DLD1 (cell line): ENCODE results near the gene PPP2R5C.
"Not testable (repeated sequence)": the region's sequence is repeated elsewhere in the genome, so short reads cannot be mapped to it uniquely, and the experiment has no call there.

ENCODE experiments used
- in situ Hi-C: cut with HindIII; loops from 2 replicates; pipeline ENCODE4 v1.10.0; 2017; ENCODE audit warnings: low sequenced_read_pairs

PPP2R5C gene

DNA sequence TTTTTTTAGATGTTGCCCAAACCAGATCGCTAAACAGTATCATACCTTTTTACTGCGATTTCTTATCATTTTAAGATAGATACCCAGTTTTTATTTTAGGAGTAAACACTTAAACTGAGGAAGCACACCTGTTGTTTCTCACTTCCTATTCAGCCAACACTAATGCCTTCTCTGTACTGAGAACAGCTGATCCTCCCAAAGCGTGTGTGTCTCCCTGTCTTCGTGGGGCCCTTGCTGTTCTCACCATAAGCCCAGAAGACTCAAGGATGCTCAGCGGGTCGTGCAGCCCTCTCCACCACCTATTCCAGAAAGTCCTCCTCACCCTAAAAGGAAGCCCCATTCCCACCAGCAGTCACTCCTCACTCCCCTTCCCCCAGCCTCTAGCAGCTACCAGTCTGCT lies 14.8 kb downstream of the PPP2R5C start:
- in situ Hi-C loops = no loop called here

DNA sequence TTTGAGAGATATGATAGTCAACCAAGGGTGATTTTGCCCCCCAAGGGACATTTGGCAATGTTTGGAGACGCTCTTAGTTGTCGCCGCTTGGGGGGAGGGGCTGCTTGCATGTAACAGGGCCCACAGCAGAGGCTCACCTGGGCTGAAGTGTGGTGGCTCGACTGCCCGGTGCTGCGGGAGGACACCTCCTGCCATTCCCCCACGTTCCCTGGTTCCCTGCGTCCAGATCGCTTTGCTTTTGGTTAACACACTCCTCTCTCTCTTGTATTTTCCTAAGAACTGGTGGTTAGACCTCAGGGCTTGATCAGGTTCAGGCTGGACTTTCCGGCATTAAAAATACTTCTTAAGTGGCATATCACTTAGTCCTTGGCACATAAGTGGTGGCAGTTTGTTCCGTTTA lies 18.9 kb downstream of the PPP2R5C start:
- in situ Hi-C loops = no loop called here

DNA sequence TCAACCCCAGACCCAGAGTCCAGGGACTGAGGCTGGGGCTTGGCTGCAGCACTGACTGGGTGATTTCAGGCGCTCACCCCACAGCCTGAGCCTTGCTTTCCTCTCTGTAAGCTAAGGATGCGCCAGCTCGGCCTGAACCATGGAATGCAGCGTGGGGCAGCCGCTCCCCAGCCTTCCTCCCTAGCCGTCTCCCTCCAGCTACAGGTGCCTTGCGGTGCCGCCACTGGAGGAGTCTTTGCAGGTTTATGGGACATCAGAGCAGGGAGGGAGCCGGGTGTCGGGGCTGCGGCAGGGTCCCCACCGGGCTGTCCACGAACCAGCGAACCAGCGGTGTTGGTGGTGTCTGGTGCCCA lies 19.4 kb downstream of the PPP2R5C start:
- in situ Hi-C loops = no loop called here

DNA sequence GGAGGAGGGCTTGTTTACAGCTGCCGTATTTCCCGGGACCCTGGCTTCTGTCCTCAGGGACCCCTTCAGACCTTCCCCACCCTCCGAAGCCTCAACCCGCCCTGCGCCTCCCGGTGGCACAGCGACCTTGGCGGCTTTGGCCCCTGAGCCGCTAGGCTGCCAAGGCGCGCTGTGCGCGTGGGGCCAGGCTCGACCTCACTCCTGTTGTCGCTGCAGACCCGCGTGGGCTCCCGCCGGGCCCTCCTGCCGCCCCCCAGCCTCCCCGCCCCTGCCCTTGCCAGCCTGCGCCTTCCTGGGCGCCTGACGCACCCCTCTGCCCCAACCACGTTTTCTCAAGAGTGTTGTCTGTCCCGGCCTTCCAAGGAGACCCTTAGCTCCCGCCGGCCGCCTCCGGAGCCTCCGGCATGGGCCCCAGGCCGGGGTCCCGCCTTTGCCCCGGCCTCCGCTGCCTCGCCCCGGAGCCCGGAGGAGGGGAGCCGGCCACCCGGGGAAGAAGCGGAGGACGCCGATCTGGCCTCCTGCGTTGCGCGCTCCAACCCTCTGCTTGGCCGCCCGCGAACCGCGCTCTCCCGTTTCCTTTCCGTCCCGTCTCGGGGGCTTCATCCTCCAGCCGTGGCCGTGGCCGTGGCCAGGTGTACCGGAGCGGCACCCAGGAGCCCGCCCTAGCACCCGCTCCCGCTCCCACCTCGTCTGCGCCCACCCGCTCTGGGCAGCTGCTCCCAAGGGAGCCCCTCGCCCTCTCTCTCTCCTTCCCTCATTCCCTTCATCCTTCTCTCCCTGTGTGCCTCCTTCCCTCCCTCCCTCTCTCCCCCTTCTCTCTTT lies 19.9 kb downstream of the PPP2R5C start:
- in situ Hi-C loops = no loop called here

- in situ Hi-C loops = no loop called here
These were observed 21.9 kb downstream of the PPP2R5C start for GRCh38 chr14:101783260-101784016.

DNA sequence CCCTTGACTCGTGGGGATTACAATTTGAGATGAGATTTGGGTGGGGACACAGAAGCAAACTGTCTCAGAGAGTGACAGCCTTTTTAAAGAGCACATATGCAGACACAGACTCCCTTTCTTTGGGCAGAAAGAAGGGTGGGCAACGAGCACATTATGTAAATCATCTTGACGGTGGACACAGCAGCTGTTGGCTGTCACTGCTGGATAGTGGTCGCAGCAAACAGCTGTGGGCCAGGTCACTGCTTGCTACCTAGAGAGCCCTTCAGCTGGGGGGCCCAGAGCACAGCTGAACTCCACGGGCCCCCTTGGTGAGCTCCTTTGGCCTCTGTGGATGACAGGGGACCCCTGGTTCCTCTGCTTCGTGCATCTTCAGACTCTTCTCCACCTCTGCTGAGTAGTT lies 23.1 kb downstream of the PPP2R5C start:
- in situ Hi-C loops = no loop called here

GRCh38 chr14:101788016-101788635 lies 26.6 kb downstream of the PPP2R5C start:
- in situ Hi-C loops = no loop called here

DNA sequence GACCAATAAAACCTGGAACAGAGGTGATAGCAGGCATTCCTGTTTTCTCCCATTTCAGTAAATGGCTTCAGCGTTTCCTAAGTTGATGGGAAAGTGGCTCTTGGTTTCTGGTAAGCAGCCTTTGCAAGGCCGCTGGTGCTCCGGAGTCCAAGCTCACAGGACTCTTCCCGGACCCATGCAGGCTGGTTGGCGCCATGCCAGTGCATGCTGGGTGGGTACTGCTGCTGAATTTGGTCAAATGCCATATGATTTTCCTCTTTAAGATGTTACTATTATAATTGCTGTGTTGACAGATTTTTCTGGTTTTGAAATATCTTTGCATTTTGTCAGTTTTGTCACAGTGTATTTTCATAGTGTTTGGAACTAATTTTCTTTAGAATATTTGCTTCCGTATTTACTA lies 27.7 kb downstream of the PPP2R5C start:
- in situ Hi-C loops = no loop called here

GRCh38 chr14:101790232-101790631 lies 28.7 kb downstream of the PPP2R5C start:
- in situ Hi-C loops = no loop called here

DNA sequence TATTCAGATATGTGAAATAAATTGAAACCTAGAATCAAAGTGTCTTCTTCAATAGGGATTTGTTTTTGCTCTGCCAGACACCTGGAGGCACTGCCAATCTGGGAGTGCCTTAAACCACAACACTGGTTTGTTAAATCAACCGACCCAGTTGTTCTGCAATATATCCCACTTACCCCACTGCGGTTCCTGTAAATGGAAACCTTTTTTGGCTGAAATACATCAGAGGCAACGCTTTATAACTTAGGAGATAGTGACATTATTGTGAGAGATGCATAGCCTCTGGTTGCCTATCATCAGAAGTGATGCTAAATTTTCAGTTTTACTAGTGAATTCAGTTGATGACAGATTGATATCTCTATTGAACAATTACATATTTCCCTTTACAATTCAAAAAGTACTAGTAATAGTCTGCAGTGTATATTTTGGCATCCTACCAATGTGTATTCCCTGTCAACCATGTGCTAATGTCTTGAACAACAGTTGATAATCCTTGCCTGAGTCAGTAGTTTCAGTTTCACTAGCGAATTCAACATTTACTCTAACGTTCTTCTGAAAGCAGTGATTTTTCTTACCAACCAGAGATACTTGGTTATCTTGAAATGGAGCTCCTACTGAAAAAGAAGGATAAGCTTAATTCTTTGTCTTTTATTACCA lies 30.5 kb downstream of the PPP2R5C start:
- in situ Hi-C loops = no loop called here

- in situ Hi-C loops = no loop called here
These were observed 34.5 kb downstream of the PPP2R5C start for GRCh38 chr14:101796016-101796415.

DNA sequence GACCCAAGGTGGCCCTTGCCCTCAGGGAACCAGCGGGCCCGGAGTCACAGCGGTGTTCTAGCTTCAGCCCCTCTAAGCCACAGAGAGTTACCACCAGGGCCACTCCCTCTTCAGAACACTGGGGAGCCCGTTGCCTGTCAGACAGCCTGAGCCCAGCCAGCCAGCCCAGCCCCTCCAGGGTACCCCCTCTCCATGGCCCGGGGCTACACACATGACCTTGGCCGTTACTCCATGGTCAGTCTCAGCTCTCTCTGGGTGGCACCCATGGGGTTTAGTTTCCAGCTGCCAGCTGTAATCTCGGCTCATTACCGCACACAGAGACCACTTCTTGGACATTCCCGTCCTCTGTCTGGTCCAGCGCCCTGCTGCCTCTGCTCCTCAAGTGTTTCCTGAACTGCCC lies 35.0 kb downstream of the PPP2R5C start:
- in situ Hi-C loops = no loop called here

DNA sequence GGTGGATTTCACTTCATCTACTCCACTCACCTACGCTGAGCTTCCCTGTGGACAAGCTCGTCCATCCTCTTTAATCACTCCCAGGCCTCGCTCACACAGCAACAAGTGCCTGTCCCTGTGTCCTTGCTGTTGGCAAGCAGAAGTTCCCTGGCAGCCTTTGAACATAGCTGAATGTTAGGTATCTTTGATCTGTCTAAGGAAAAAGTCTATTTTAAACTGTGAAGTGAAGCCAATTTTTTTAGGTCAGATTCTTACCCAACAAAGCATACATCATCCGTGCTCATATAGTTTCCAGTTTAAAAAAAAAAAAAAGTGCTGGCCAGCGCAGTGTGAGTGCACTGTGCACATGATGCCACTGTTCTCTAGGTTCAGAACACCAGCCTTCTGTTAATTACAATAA lies 36.3 kb downstream of the PPP2R5C start:
- in situ Hi-C loops = no loop called here

DNA sequence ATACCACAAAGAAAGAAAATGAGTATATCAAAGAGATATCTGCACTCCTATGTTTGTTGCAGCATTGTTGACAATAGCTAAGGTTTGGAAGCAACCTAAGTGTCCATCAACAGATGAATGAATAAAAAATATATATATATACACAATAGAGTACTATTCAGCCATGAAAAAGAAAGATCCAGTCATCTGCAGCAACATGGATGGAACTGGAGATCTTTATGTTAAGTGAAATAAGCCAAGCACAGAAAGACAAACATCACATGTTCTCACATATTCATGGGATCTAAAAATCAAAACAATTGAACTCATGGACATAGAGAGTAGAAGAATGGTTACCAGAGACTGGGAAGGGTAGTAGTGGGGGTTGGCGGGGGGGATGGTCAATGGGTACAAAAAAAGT lies 42.9 kb downstream of the PPP2R5C start:
- in situ Hi-C loops = not testable (repeated sequence)

GRCh38 chr14:101806252-101806651 lies 44.7 kb downstream of the PPP2R5C start:
- in situ Hi-C loops = not testable (repeated sequence)

GRCh38 chr14:101808020-101808641 lies 46.6 kb downstream of the PPP2R5C start:
- in situ Hi-C loops = no loop called here

DNA sequence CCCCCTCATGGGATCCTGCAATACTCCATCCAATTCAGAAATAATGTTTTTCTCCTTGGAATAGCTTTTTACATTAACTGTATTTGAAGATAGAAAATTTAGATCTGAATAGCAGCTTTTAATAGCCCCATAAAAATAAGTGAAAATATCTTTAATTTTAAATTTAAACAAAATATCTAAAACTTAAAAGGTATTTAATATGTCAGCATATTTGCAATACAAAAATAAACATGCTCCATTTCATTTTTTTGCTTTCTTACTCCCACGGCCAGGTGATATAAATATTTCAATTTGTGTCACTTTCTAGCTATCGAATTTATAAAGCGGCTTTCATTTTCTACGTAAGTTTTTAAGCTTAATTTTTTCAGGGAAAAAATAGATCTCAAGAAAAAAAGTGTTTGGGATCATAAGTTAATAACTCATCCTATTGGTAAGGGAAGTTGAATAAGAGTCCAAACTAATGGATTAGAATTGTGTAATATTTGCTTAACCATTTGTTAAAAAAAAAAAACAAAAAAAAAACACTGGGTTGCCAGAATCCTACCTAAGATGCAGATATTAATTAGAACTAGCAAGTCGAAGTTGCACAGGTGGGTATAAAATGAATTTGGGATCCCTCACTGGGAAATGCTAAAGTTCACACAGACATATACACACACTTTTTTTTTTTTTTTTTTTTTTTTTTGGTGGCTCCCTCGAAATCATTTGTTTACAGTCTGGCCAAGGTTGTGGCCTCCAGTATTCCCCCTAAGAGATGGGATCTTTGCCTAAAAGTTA lies 47.6 kb downstream of the PPP2R5C start:
- in situ Hi-C loops = no loop called here

- in situ Hi-C loops = loop anchor here (10.0 kb wide), 1 partner anchor 105 kb away; no protein-coding TSS in a partner anchor
These were observed 48.4 kb downstream of the PPP2R5C start for GRCh38 chr14:101809671-101810514.
